Hepatocyte (in vitro differentiated cells): Measurements from ENCODE around the gene CACNG5. TPM values are rescaled to one million over a fixed set of nuclear protein-coding genes. Genes with fewer than 3 reads are reported as not detected.

Experiments
- DNase-seq: peaks from one replicate; pipeline ENCODE4 v3.0.0-alpha.2; 2016; ENCODE audit warnings: low spot score
- H2AFZ ChIP-seq: fragments of 200-600 bp; sonication (generic); 2 replicates; pipeline ENCODE4 v1.6.0; 2016; ENCODE audit warnings: antibody characterized with exemption, mild to moderate bottlenecking
- H3K27ac ChIP-seq: fragments of 200-600 bp; sonication (generic); 2 replicates; pipeline ENCODE4 v1.5.1; 2016; ENCODE audit warnings: mild to moderate bottlenecking
- H3K27me3 ChIP-seq: fragments of 200-600 bp; sonication (generic); 2 replicates; pipeline ENCODE4 v1.6.1; 2016
- H3K36me3 ChIP-seq: fragments of 200-600 bp; sonication (generic); replicated peaks from 2 replicates; pipeline ENCODE4 v1.5.1; 2016; ENCODE audit warnings: low read depth; ENCODE audit not compliant: insufficient read depth
- H3K4me1 ChIP-seq: fragments of 200-600 bp; sonication (generic); 2 replicates; pipeline ENCODE4 v1.5.1; 2016; ENCODE audit warnings: mild to moderate bottlenecking, moderate library complexity; ENCODE audit not compliant: insufficient read depth
- H3K4me2 ChIP-seq: fragments of 200-600 bp; sonication (generic); 2 replicates; pipeline ENCODE4 v1.6.0; 2016
- H3K4me3 ChIP-seq: fragments of 200-600 bp; sonication (generic); 2 replicates; pipeline ENCODE4 v1.5.1; 2016; ENCODE audit warnings: mild to moderate bottlenecking
- H3K79me2 ChIP-seq: fragments of 200-600 bp; sonication (generic); 2 replicates; pipeline ENCODE4 v1.6.0; 2017; ENCODE audit warnings: mild to moderate bottlenecking
- H3K9me2 ChIP-seq: fragments of 200-600 bp; sonication (generic); replicated peaks from 2 replicates; pipeline ENCODE4 v1.6.0; 2017; ENCODE audit warnings: mild to moderate bottlenecking; ENCODE audit not compliant: insufficient read depth
- H3K9me3 ChIP-seq: fragments of 200-600 bp; sonication (generic); 2 replicates; pipeline ENCODE4 v1.5.1; 2016; ENCODE audit warnings: low read depth, mild to moderate bottlenecking
- H4K20me1 ChIP-seq: fragments of 200-600 bp; sonication (generic); 2 replicates; pipeline ENCODE4 v1.6.0; 2016; ENCODE audit warnings: mild to moderate bottlenecking; ENCODE audit not compliant: insufficient read depth, poor library complexity, severe bottlenecking
- CTCF ChIP-seq: fragments of 200-600 bp; sonication (generic); IDR thresholded peaks from 2 replicates; pipeline ENCODE4 v1.5.1; 2016; ENCODE audit warnings: antibody characterized with exemption, mild to moderate bottlenecking; ENCODE audit not compliant: poor library complexity
- EZH2 ChIP-seq: fragments of 200-600 bp; sonication (generic); IDR thresholded peaks from 2 replicates; pipeline ENCODE4 v1.6.1; 2016; ENCODE audit warnings: antibody characterized with exemption, mild to moderate bottlenecking, borderline replicate concordance
- EZH2phosphoT487 ChIP-seq: fragments of 200-600 bp; sonication (generic); IDR thresholded peaks from one replicate; pipeline ENCODE4 v1.6.1; 2018; ENCODE audit warnings: antibody characterized with exemption, mild to moderate bottlenecking, low read depth, moderate library complexity; ENCODE audit not compliant: unreplicated experiment, severe bottlenecking
- WGBS: methylation state at CpG from one replicate; pipeline ENCODE4 v1.1.6; 2016; ENCODE audit warnings: low lambda C conversion rate; ENCODE audit errors: missing lambda C conversion rate; 5-methylcytosine and 5-hydroxymethylcytosine counted together
- polyA plus RNA-seq: library from polyadenylated mRNA; unstranded; fragments of >200 nt; fragmentation: Nextera tagmentation; extraction: Ambion mirVana; gene quantifications from 2 replicates; pipeline ENCODE4 v1.2.1, GENCODE V29; 2016
- total RNA-seq: library from RNA; depleted of rRNA; stranded (reverse); fragments of >200 nt; gene quantifications from 2 replicates; pipeline ENCODE4 v1.2.3, GENCODE V29; 2014

Gene CACNG5
- total and polyA plus RNA-seq, 2 experiments from 2014 or later = not detected

- Histone ChIP-seq H3K79me2 (no peaks in the 10 kb centered on the region), H3K9me3 (no peaks in the 10 kb centered on the region), H3K4me2 (no peak overlapping the region), H3K4me1 (no peaks in the 10 kb centered on the region), H3K9me2 (no peaks in the 10 kb centered on the region), H3K27me3 (no peaks in the 10 kb centered on the region), H2AFZ (no peak overlapping the region), H3K27ac (no peak overlapping the region), H3K4me3 (no peak overlapping the region), H4K20me1 (no peaks in the 10 kb centered on the region), H3K36me3 (no peaks in the 10 kb centered on the region)
- no peak for DNase-seq
- 78% methylated on average over 3 of the region's 3 CpGs for WGBS
- TF ChIP-seq EZH2 (no peak), EZH2phosphoT487 (no peak), CTCF (no peak)
These were observed 39.4 kb upstream of the CACNG5 start for GRCh38 chr17:66795486-66795885.

- H3K79me2 ChIP-seq = no peaks in the 10 kb centered on the region
- WGBS = 80% methylated on average over 10 of the region's 10 CpGs
- H2AFZ ChIP-seq = no peak overlapping the region
- H3K27me3 ChIP-seq = no peaks in the 10 kb centered on the region
- no peaks in the 10 kb centered on the region for H4K20me1 ChIP-seq
- H3K9me3 ChIP-seq = no peaks in the 10 kb centered on the region
- no peak overlapping the region for H3K4me2 ChIP-seq
- no peaks in the 10 kb centered on the region for H3K9me2 ChIP-seq
- H3K27ac ChIP-seq = no peak overlapping the region
- no peak for DNase-seq
- no peaks in the 10 kb centered on the region for H3K4me1 ChIP-seq
- TF ChIP-seq EZH2phosphoT487 = no peak
- no peak for TF ChIP-seq CTCF
- TF ChIP-seq EZH2 = no peak
- no peaks in the 10 kb centered on the region for H3K36me3 ChIP-seq
- H3K4me3 ChIP-seq = no peak overlapping the region
These were observed 34.9 kb upstream of the CACNG5 start for GRCh38 chr17:66799849-66800537.

- no peaks in the 10 kb centered on the region for H4K20me1 ChIP-seq
- TF ChIP-seq CTCF = no peak
- TF ChIP-seq EZH2 = no peak
- no peak for TF ChIP-seq EZH2phosphoT487
- no peak overlapping the region for H3K27ac ChIP-seq
- no peaks in the 10 kb centered on the region for H3K79me2 ChIP-seq
- H3K4me1 ChIP-seq = no peaks in the 10 kb centered on the region
- DNase-seq = no peak
- WGBS = 77% methylated on average over 19 of the region's 19 CpGs
- no peak overlapping the region for H2AFZ ChIP-seq
- H3K9me3 ChIP-seq = no peaks in the 10 kb centered on the region
- H3K9me2 ChIP-seq = no peaks in the 10 kb centered on the region
- no peak overlapping the region for H3K4me2 ChIP-seq
- H3K27me3 ChIP-seq = no peaks in the 10 kb centered on the region
- no peaks in the 10 kb centered on the region for H3K36me3 ChIP-seq
- no peak overlapping the region for H3K4me3 ChIP-seq
These were observed 31.4 kb upstream of the CACNG5 start for GRCh38 chr17:66803474-66803951.
